HG03575 (cell line): Measurements from ENCODE around the gene PRODH2.

ENCODE experiments used
- ATAC-seq: cut with Tn5 transposase; IDR thresholded peaks from one replicate; pipeline ENCODE4 v1.9.1; 2021; ENCODE audit not compliant: unreplicated experiment, insufficient number of reproducible peaks, low FRiP score; ENCODE audit errors: extremely low read depth

The PRODH2 gene

GRCh38 chr19:35786299-35787160 lies 26.1 kb downstream of the PRODH2 start:
- no peak for ATAC-seq

GRCh38 chr19:35785339-35785627 lies 27.4 kb downstream of the PRODH2 start:
- ATAC-seq: no peak

- ATAC-seq: no peak
Observed at GRCh38 chr19:35784503-35785338, 27.9 kb downstream of the PRODH2 start.

- ATAC-seq: no peak
Observed at GRCh38 chr19:35783469-35784434, 28.9 kb downstream of the PRODH2 start.

GRCh38 chr19:35782589-35782988 lies 30.1 kb downstream of the PRODH2 start:
- ATAC-seq: no peak

GRCh38 chr19:35781650-35782049 lies 31.0 kb downstream of the PRODH2 start:
- no peak for ATAC-seq

- no peak for ATAC-seq
Observed at GRCh38 chr19:35780717-35781116, 31.9 kb downstream of the PRODH2 start.

GRCh38 chr19:35780058-35780457 lies 32.6 kb downstream of the PRODH2 start:
- no peak for ATAC-seq

- ATAC-seq: no peak
Observed at GRCh38 chr19:35779033-35779432, 33.6 kb downstream of the PRODH2 start.

- no peak for ATAC-seq
Observed at GRCh38 chr19:35777961-35778360, 34.7 kb downstream of the PRODH2 start.

GRCh38 chr19:35777086-35777841 lies 35.4 kb downstream of the PRODH2 start:
- ATAC-seq: no peak

GRCh38 chr19:35776102-35776788 lies 36.4 kb downstream of the PRODH2 start:
- ATAC-seq: no peak

- peak; percentile 63 for ATAC-seq
Observed at GRCh38 chr19:35775298-35776101, 37.1 kb downstream of the PRODH2 start, which contains the start of gene ARHGAP33. TSS of gene ARHGAP33 (plus strand) at chr19:35775564. CDS start at chr19:35775659, 95 bp downstream.

- ATAC-seq: no peak
Observed at GRCh38 chr19:35775046-35775297, 37.7 kb downstream of the PRODH2 start.

GRCh38 chr19:35774274-35775045 lies 38.2 kb downstream of the PRODH2 start:
- no peak for ATAC-seq

GRCh38 chr19:35773020-35773806 lies 39.4 kb downstream of the PRODH2 start:
- ATAC-seq: no peak
